ENCODE measurements around the gene HSPE1. TPM values are rescaled to one million over a fixed set of nuclear protein-coding genes. Genes with fewer than 3 reads are reported as not detected.

Gene HSPE1
- total and polyA plus RNA-seq, 12 donors, result 113 to 4,257 (median 299) TPM

- Histone ChIP-seq H3K27me3 (no peaks in the 10 kb centered on the region), H3K36me3 (replicated peaks in 1 of 2) (peaks cover 0 to 26% of the 10 kb centered on the region in 2 donors), H3K27ac (peak overlapping the region in 4 of 5 donors; percentile 56 to 99 (median 87)), H3K9me3 (replicated peaks in 1 of 3) (no peaks in the 10 kb centered on the region), H3K4me3 (peak overlapping the region in 1 of 4 donors; percentile 68), H3K4me1 (replicated peaks in 1 of 2) (peaks cover 25 to 50% of the 10 kb centered on the region in 2 donors)
- no peak for TF ChIP-seq POLR2A (IDR thresholded peaks at IDR 0.05)
- TF ChIP-seq, protein P1, sequence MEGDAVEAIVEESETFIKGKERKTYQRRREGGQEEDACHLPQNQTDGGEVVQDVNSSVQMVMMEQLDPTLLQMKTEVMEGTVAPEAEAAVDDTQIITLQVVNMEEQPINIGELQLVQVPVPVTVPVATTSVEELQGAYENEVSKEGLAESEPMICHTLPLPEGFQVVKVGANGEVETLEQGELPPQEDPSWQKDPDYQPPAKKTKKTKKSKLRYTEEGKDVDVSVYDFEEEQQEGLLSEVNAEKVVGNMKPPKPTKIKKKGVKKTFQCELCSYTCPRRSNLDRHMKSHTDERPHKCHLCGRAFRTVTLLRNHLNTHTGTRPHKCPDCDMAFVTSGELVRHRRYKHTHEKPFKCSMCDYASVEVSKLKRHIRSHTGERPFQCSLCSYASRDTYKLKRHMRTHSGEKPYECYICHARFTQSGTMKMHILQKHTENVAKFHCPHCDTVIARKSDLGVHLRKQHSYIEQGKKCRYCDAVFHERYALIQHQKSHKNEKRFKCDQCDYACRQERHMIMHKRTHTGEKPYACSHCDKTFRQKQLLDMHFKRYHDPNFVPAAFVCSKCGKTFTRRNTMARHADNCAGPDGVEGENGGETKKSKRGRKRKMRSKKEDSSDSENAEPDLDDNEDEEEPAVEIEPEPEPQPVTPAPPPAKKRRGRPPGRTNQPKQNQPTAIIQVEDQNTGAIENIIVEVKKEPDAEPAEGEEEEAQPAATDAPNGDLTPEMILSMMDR (IDR thresholded peaks at IDR 0.05), result no peak
- DNase-seq, result no peak
- intact Hi-C loops (cut with DNase I), result no loop called here
- WGBS, 4 donors, result 30 to 38% (median 36%) methylated on average over 4 of the region's 4 CpGs
These were observed 2.0 kb downstream of the HSPE1 start for GRCh38 chr2:197502201-197502600.

DNA sequence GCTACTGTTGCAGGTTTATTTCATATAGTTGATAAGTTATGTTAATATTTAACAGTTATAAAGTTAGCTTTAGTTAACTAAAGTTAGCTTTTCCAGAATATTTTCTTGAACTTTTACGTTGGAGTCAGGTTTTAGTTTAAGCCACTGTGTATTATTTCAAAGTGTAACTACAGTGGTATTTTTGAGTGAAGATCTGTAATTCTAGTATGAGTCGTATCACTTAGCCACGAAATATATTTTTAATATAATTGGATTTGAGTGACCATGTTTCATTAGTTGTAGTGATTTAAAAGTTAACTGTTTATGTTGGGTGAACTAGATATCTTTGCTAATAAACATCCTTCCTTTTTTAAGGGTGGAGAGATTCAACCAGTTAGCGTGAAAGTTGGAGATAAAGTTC lies 2.5 kb downstream of the HSPE1 start:
- intact Hi-C loops (cut with DNase I), result no loop called here
- H3K9me3 ChIP-seq (replicated peaks in 1 of 3), result no peaks in the 10 kb centered on the region
- H3K4me3 ChIP-seq, result peak overlapping the region in 1 of 4 donors; percentile 68
- no peaks in the 10 kb centered on the region for H3K27me3 ChIP-seq
- 51 to 73% (median 58%) methylated on average over 4 of the region's 4 CpGs for WGBS, 4 donors
- no peak for DNase-seq
- TF ChIP-seq POLR2A (IDR thresholded peaks at IDR 0.05), result no peak
- TF ChIP-seq, protein P1 (IDR thresholded peaks at IDR 0.05), result no peak
- peaks cover 25 to 45% of the 10 kb centered on the region in 2 donors for H3K4me1 ChIP-seq (replicated peaks in 1 of 2)
- H3K27ac ChIP-seq, result peak overlapping the region in 4 of 5 donors; percentile 56 to 99 (median 87)
- H3K36me3 ChIP-seq (replicated peaks in 1 of 2), result peaks cover 0 to 26% of the 10 kb centered on the region in 2 donors

- H3K9me3 ChIP-seq (replicated peaks in 1 of 3), result no peaks in the 10 kb centered on the region
- 96 to 100% (median 99%) methylated on average over 2 of the region's 2 CpGs for WGBS, 4 donors
- no peak for DNase-seq
- H3K27me3 ChIP-seq, result no peaks in the 10 kb centered on the region
- H3K27ac ChIP-seq, result peak overlapping the region in 1 of 5 donors; percentile 99
- H3K36me3 ChIP-seq (replicated peaks in 1 of 2), result peaks cover 0 to 21% of the 10 kb centered on the region in 2 donors
- TF ChIP-seq, protein P1 (IDR thresholded peaks at IDR 0.05), result no peak
- TF ChIP-seq POLR2A (IDR thresholded peaks at IDR 0.05), result no peak
- H3K4me1 ChIP-seq (replicated peaks in 1 of 2), result peaks cover 15 to 36% of the 10 kb centered on the region in 2 donors
- intact Hi-C loops (cut with DNase I), result no loop called here
- H3K4me3 ChIP-seq, result no peak overlapping the region
These were observed 3.8 kb downstream of the HSPE1 start for GRCh38 chr2:197504000-197504399.

DNA sequence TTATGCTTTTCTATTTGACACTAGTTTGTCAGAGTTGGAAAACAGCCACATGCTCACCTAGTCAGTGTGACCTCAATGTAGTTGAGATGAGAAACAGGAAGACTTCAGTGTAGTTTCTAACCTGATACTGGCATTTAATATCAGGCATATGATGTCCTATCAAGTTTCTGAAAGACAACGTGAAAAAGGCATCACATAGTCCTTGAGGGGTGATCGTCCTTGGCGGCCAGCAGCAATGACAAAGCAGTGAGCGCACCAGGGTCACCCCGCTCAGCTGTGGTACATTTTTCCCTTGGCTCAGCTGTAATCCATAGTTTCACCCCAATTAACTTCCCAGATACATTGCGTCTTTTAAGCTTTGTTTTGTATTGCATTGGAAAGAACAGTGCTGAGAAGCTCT lies 4.3 kb downstream of the HSPE1 start:
- TF ChIP-seq POLR2A (IDR thresholded peaks at IDR 0.05), result no peak
- TF ChIP-seq, protein P1 (IDR thresholded peaks at IDR 0.05), result no peak
- intact Hi-C loops (cut with DNase I), result no loop called here
- peaks cover 0 to 21% of the 10 kb centered on the region in 2 donors for H3K36me3 ChIP-seq (replicated peaks in 1 of 2)
- no peaks in the 10 kb centered on the region for H3K9me3 ChIP-seq (replicated peaks in 1 of 3)
- H3K4me3 ChIP-seq, result no peak overlapping the region
- WGBS, 4 donors, result 34 to 80% (median 64%) methylated on average over 6 of the region's 6 CpGs
- DNase-seq, result peak in 3 of 7 donors; percentile 44 to 54 (median 49)
- H3K4me1 ChIP-seq (replicated peaks in 1 of 2), result peaks cover 15 to 36% of the 10 kb centered on the region in 2 donors
- no peaks in the 10 kb centered on the region for H3K27me3 ChIP-seq
- H3K27ac ChIP-seq, result peak overlapping the region in 2 of 5 donors; percentile 51 to 99
